Measurements from ENCODE around the gene CIAO1.
"Not testable (repeated sequence)": the region's sequence is repeated elsewhere in the genome, so short reads cannot be mapped to it uniquely, and the experiment has no call there.

The CIAO1 gene

GRCh38 chr2:96251721-96252292 is 14.2 kb upstream of the CIAO1 start:
- no peak for DNase-seq

- no peak for DNase-seq
Measured at GRCh38 chr2:96252526-96252925, 13.5 kb upstream of the CIAO1 start.

- DNase-seq: no peak
Measured at GRCh38 chr2:96253006-96253405, 13.0 kb upstream of the CIAO1 start.

- no peak for DNase-seq
Measured at GRCh38 chr2:96254571-96254970, 11.5 kb upstream of the CIAO1 start.

- no peak for DNase-seq
Measured at GRCh38 chr2:96256611-96257113, 9.4 kb upstream of the CIAO1 start.

- DNase-seq: not testable (repeated sequence)
Measured at GRCh38 chr2:96257744-96258143, 8.3 kb upstream of the CIAO1 start.

- no peak for DNase-seq
Measured at GRCh38 chr2:96258166-96259022, 7.6 kb upstream of the CIAO1 start.

GRCh38 chr2:96259497-96259921 is 6.5 kb upstream of the CIAO1 start:
- no peak for DNase-seq

GRCh38 chr2:96260387-96261260 is 5.4 kb upstream of the CIAO1 start:
- peak in 1 of 2 experiments; percentile 11 for DNase-seq

- no peak for DNase-seq
Measured at GRCh38 chr2:96261328-96262003, 4.6 kb upstream of the CIAO1 start.

- no peak for DNase-seq
Measured at GRCh38 chr2:96262306-96262705, 3.7 kb upstream of the CIAO1 start.

GRCh38 chr2:96264086-96264485 is 1.9 kb upstream of the CIAO1 start:
- DNase-seq: no peak

GRCh38 chr2:96264656-96265348 is 1.2 kb upstream of the CIAO1 start:
- DNase-seq: no peak

GRCh38 chr2:96265349-96265839 is 631 bp upstream of the CIAO1 start:
- no peak for DNase-seq

GRCh38 chr2:96267159-96267971 is 1.3 kb downstream of the CIAO1 start:
- DNase-seq: no peak

- no peak for DNase-seq
Measured at GRCh38 chr2:96271995-96272394, 6.0 kb downstream of the CIAO1 start.

- no peak for DNase-seq
Measured at GRCh38 chr2:96273763-96274162, 7.7 kb downstream of the CIAO1 start.

- no peak for DNase-seq
Measured at GRCh38 chr2:96274355-96275056, 8.5 kb downstream of the CIAO1 start.

GRCh38 chr2:96276787-96277499 is 10.9 kb downstream of the CIAO1 start:
- DNase-seq: no peak
